Brain pericyte (primary cell): ENCODE data around the gene DNAJC1.
"Not testable (repeated sequence)": the region's sequence is repeated elsewhere in the genome, so short reads cannot be mapped to it uniquely, and the experiment has no call there.

ENCODE experiments used
- DNase-seq: peaks from one replicate; pipeline ENCODE4 v3.0.0-alpha.2; 2012; ENCODE audit warnings: low read depth, low spot score

The DNAJC1 gene

GRCh38 chr10:21910798-21911197 lies 92.7 kb downstream of the DNAJC1 start:
- DNase-seq = no peak

GRCh38 chr10:21907436-21907835 lies 96.1 kb downstream of the DNAJC1 start:
- DNase-seq = no peak

GRCh38 chr10:21904930-21905329 lies 98.6 kb downstream of the DNAJC1 start:
- DNase-seq = no peak

- DNase-seq = no peak
Measured at GRCh38 chr10:21899736-21900135, 103.8 kb downstream of the DNAJC1 start.

- DNase-seq = no peak
Measured at GRCh38 chr10:21895932-21896331, 107.6 kb downstream of the DNAJC1 start.

GRCh38 chr10:21894648-21895342 lies 108.7 kb downstream of the DNAJC1 start:
- DNase-seq = no peak

- no peak for DNase-seq
Measured at GRCh38 chr10:21891439-21891838, 112.1 kb downstream of the DNAJC1 start.

- DNase-seq = no peak
Measured at GRCh38 chr10:21889477-21890275, 113.9 kb downstream of the DNAJC1 start.

- DNase-seq = no peak
Measured at GRCh38 chr10:21888959-21889358, 114.6 kb downstream of the DNAJC1 start.

- no peak for DNase-seq
Measured at GRCh38 chr10:21885940-21886339, 117.6 kb downstream of the DNAJC1 start.

- no peak for DNase-seq
Measured at GRCh38 chr10:21873198-21873597, 130.3 kb downstream of the DNAJC1 start.

GRCh38 chr10:21872771-21873170 lies 130.8 kb downstream of the DNAJC1 start:
- not testable (repeated sequence) for DNase-seq

- DNase-seq = no peak
Measured at GRCh38 chr10:21870849-21871248, 132.7 kb downstream of the DNAJC1 start.

GRCh38 chr10:21869087-21869486 lies 134.4 kb downstream of the DNAJC1 start:
- DNase-seq = not testable (repeated sequence)

- no peak for DNase-seq
Measured at GRCh38 chr10:21860718-21861117, 142.8 kb downstream of the DNAJC1 start.

- DNase-seq = no peak
Measured at GRCh38 chr10:21858455-21858854, 145.1 kb downstream of the DNAJC1 start.

GRCh38 chr10:21849607-21850006 lies 153.9 kb downstream of the DNAJC1 start:
- no peak for DNase-seq

GRCh38 chr10:21843645-21844044 lies 159.9 kb downstream of the DNAJC1 start:
- DNase-seq = no peak

GRCh38 chr10:21841273-21841672 lies 162.3 kb downstream of the DNAJC1 start:
- not testable (repeated sequence) for DNase-seq

GRCh38 chr10:21837487-21837886 lies 166.0 kb downstream of the DNAJC1 start:
- DNase-seq = not testable (repeated sequence)

- DNase-seq = not testable (repeated sequence)
Measured at GRCh38 chr10:21834574-21834973, 169.0 kb downstream of the DNAJC1 start.

GRCh38 chr10:21832821-21833130 lies 170.8 kb downstream of the DNAJC1 start:
- DNase-seq = no peak
